DOHH2 (cell line): ENCODE data around the gene CTNNBL1.

Source experiments
- H3F3A ChIP-seq: fragments of 200-600 bp; sonication (generic), shearing (Covaris generic); 2 replicates; pipeline ENCODE4 v1.6.0; 2016; ENCODE audit warnings: antibody characterized with exemption, mild to moderate bottlenecking; ENCODE audit not compliant: control insufficient read depth, insufficient read depth
- H3K27ac ChIP-seq: fragments of 200-600 bp; sonication (generic); 2 replicates; pipeline ENCODE4 v1.5.1; 2014; ENCODE audit warnings: low read depth, mild to moderate bottlenecking, low read length, moderate library complexity
- H3K27me3 ChIP-seq: fragments of 200-600 bp; sonication (generic); 2 replicates; pipeline ENCODE4 v1.6.1; 2014; ENCODE audit warnings: mild to moderate bottlenecking, low read length, mixed read lengths; ENCODE audit not compliant: control insufficient read depth
- H3K36me3 ChIP-seq: fragments of 200-600 bp; sonication (generic); 2 replicates; pipeline ENCODE4 v1.6.1; 2014; ENCODE audit warnings: mild to moderate bottlenecking, low read length, moderate library complexity, mixed read lengths; ENCODE audit not compliant: control insufficient read depth
- H3K4me1 ChIP-seq: fragments of 200-600 bp; sonication (generic); 2 replicates; pipeline ENCODE4 v1.6.1; 2014; ENCODE audit warnings: mild to moderate bottlenecking, low read length, mixed read lengths; ENCODE audit not compliant: control insufficient read depth
- H3K4me2 ChIP-seq: fragments of 200-600 bp; sonication (generic); 2 replicates; pipeline ENCODE4 v1.6.0; 2014; ENCODE audit warnings: mild to moderate bottlenecking, low read length, moderate library complexity
- H3K4me3 ChIP-seq: fragments of 200-600 bp; sonication (generic); 2 replicates; pipeline ENCODE4 v1.5.1; 2014; ENCODE audit warnings: mild to moderate bottlenecking, low read length, mixed read lengths
- H3K79me2 ChIP-seq: fragments of 200-600 bp; sonication (generic); 2 replicates; pipeline ENCODE4 v1.6.1; 2014; ENCODE audit warnings: mild to moderate bottlenecking, low read length, mixed read lengths; ENCODE audit not compliant: control insufficient read depth
- H3K9me2 ChIP-seq: fragments of 200-600 bp; sonication (generic); replicated peaks from 2 replicates; pipeline ENCODE4 v1.6.1; 2014; ENCODE audit warnings: mild to moderate bottlenecking, low read length, mixed read lengths; ENCODE audit not compliant: control insufficient read depth
- H3K9me3 ChIP-seq: fragments of 200-600 bp; sonication (generic); 2 replicates; pipeline ENCODE4 v1.6.1; 2014; ENCODE audit warnings: antibody characterized with exemption, low read length, mixed read lengths; ENCODE audit not compliant: control insufficient read depth, insufficient read depth
- H4K20me1 ChIP-seq: fragments of 200-600 bp; sonication (generic); 2 replicates; pipeline ENCODE4 v1.6.0; 2014; ENCODE audit warnings: low read depth, mild to moderate bottlenecking, antibody characterized with exemption, low read length, moderate library complexity; ENCODE audit not compliant: control insufficient read depth, insufficient read depth
- EZH2phosphoT487 ChIP-seq: fragments of 200-600 bp; sonication (generic); IDR thresholded peaks from 2 replicates; pipeline ENCODE4 v1.6.1; 2017; ENCODE audit warnings: borderline replicate concordance, mild to moderate bottlenecking, antibody characterized with exemption, low read length, moderate library complexity, mixed read lengths
- TF ChIP-seq, protein P1 (sequence below): fragments of 200-600 bp; sonication (generic); IDR thresholded peaks from one replicate; pipeline ENCODE4 v1.5.1; 2014; ENCODE audit warnings: antibody characterized with exemption, mild to moderate bottlenecking, low read depth, low read length; ENCODE audit not compliant: poor library complexity, severe bottlenecking

Gene CTNNBL1

DNA sequence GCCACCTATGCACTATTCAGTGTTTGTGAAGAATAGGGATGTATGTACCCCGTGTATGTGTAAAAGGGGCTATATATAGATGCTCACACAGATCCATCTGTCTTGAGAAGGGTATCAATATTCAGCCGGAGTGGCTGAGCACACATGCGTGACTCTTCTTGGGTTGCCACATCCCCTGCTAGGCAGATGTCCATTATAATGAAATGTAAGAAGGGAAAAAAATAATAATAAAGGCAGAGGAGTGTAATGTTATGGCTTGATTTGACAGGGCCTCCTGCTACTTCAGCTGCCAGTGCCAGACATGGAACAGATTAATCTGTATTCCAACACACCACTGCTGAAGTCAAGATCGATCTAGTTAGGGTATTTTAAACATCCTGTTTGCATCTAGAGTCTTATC is 134.9 kb downstream of the CTNNBL1 start:
- H3K9me2 ChIP-seq = no peaks in the 10 kb centered on the region
- no peaks in the 10 kb centered on the region for H4K20me1 ChIP-seq
- no peaks in the 10 kb centered on the region for H3F3A ChIP-seq
- no peaks in the 10 kb centered on the region for H3K79me2 ChIP-seq
- H3K27ac ChIP-seq = no peak overlapping the region
- H3K4me2 ChIP-seq = no peak overlapping the region
- H3K9me3 ChIP-seq = no peaks in the 10 kb centered on the region
- TF ChIP-seq, protein P1, sequence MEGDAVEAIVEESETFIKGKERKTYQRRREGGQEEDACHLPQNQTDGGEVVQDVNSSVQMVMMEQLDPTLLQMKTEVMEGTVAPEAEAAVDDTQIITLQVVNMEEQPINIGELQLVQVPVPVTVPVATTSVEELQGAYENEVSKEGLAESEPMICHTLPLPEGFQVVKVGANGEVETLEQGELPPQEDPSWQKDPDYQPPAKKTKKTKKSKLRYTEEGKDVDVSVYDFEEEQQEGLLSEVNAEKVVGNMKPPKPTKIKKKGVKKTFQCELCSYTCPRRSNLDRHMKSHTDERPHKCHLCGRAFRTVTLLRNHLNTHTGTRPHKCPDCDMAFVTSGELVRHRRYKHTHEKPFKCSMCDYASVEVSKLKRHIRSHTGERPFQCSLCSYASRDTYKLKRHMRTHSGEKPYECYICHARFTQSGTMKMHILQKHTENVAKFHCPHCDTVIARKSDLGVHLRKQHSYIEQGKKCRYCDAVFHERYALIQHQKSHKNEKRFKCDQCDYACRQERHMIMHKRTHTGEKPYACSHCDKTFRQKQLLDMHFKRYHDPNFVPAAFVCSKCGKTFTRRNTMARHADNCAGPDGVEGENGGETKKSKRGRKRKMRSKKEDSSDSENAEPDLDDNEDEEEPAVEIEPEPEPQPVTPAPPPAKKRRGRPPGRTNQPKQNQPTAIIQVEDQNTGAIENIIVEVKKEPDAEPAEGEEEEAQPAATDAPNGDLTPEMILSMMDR = no peak
- no peak for TF ChIP-seq EZH2phosphoT487
- no peaks in the 10 kb centered on the region for H3K4me1 ChIP-seq
- H3K4me3 ChIP-seq = no peak overlapping the region
- H3K36me3 ChIP-seq = no peaks in the 10 kb centered on the region
- H3K27me3 ChIP-seq = no peaks in the 10 kb centered on the region

DNA sequence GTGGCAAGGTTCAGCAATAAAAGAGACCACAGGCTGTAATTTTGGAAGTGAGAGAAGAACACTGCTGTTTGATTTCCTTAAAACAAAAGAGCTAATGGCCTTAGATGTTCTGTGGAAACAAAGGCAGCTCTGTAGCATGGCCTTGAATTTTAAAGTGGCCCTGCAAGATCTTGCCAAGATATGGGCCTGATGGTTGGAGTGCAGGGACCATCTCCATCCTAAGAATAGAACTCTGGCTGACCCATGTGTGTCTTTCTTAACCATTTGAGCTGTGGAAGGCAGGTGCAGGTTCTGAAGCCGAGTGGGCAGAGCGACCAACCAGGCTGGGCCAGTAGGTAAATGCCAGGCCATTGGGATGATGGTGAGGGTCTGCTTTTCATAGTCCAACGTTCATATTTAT is 135.3 kb downstream of the CTNNBL1 start:
- H4K20me1 ChIP-seq = no peaks in the 10 kb centered on the region

DNA sequence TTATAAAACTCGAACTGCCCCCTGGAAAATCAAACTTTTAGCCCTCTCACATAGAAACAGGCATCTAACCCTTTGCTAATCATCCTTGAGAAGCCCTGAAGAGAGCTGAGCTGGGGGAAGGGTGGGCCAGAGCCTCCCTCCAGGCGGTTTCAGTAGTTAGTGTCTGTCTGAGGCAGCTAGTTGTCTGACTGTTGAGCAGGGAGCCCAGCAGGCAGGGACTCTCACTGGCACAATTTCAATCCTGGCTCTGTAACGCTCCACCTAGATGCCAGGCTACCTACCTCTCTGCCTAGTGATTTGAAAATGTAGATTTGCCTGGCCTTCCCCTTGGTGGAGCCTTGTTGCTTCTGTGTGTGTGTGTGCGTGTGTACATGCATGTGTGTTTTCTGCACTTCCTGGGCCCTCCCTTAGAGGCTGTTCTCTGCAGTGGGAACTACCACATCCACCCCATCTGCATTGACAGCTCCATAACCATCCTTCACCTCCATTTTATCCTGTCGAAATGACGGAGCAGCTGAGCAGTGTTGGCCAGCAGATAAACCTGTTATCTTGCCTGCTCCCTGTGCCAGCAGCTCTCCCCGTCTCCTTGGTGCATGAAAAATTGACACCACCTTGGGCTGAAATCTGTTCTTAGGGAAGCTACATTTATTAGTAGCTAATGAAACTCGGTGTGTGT is 139.5 kb downstream of the CTNNBL1 start:
- Histone ChIP-seq H3K9me3 (no peaks in the 10 kb centered on the region), H3K79me2 (no peaks in the 10 kb centered on the region), H3K4me2 (no peak overlapping the region), H4K20me1 (no peaks in the 10 kb centered on the region), H3K9me2 (no peaks in the 10 kb centered on the region), H3K27me3 (no peaks in the 10 kb centered on the region), H3K4me3 (no peak overlapping the region), H3K36me3 (no peaks in the 10 kb centered on the region), H3K27ac (no peak overlapping the region), H3K4me1 (no peaks in the 10 kb centered on the region), H3F3A (no peaks in the 10 kb centered on the region)
- TF ChIP-seq EZH2phosphoT487 = no peak
- TF ChIP-seq, protein P1 = no peak

More for the DNA sequence above, 135.3 kb downstream of the CTNNBL1 start:
- TF ChIP-seq, protein P1 = no peak
- no peak for TF ChIP-seq EZH2phosphoT487
- H3K9me3 ChIP-seq = no peaks in the 10 kb centered on the region
- no peaks in the 10 kb centered on the region for H3K27me3 ChIP-seq
- no peak overlapping the region for H3K4me3 ChIP-seq
- no peak overlapping the region for H3K4me2 ChIP-seq
- H3K4me1 ChIP-seq = no peaks in the 10 kb centered on the region
- H3K36me3 ChIP-seq = no peaks in the 10 kb centered on the region
- H3K27ac ChIP-seq = no peak overlapping the region
- no peaks in the 10 kb centered on the region for H3K79me2 ChIP-seq
- no peaks in the 10 kb centered on the region for H3F3A ChIP-seq
- no peaks in the 10 kb centered on the region for H3K9me2 ChIP-seq
